ENCODE measurements around the gene SON. TPM values are rescaled to one million over a fixed set of nuclear protein-coding genes. Genes with fewer than 3 reads are reported as not detected.

The SON gene
- total RNA-seq, 4 donors from 2014 or later, result 223 to 312 (median 267) TPM

GRCh38 chr21:33611006-33611744, 68.3 kb downstream of the SON start:
- no peak for TF ChIP-seq CTCF (IDR thresholded peaks at IDR 0.05; ENCODE audit: low read depth)

- no peak for TF ChIP-seq CTCF (IDR thresholded peaks at IDR 0.05; ENCODE audit: low read depth)
Measured at GRCh38 chr21:33618407-33618806, 75.6 kb downstream of the SON start.

- TF ChIP-seq CTCF (IDR thresholded peaks at IDR 0.05; ENCODE audit: low read depth), result no peak
Measured at GRCh38 chr21:33619726-33620125, 76.9 kb downstream of the SON start.

GRCh38 chr21:33622253-33622652, 79.4 kb downstream of the SON start:
- no peak for TF ChIP-seq CTCF (IDR thresholded peaks at IDR 0.05; ENCODE audit: low read depth)

Other genes starting within 250 kb of the SON start
- gene IFNAR1, start 218.1 kb upstream of the SON start, total RNA-seq, result 10 to 100 TPM; 32.4 to 75.7 (median 45.4) TPM
- 100 to 1,000 TPM in 2 of 4 donors, 10 to 100 TPM in 2; 64.2 to 208 (median 106) TPM for gene IFNGR2, start 139.6 kb upstream of the SON start, total RNA-seq
- gene TMEM50B, start 63.1 kb upstream of the SON start, total RNA-seq, result 10 to 100 TPM; 51.5 to 94.7 (median 81.8) TPM
- gene DNAJC28, start 51.3 kb upstream of the SON start, total RNA-seq, result 1 to 10 TPM; 1.3 to 2.7 (median 1.6) TPM
- 100 to 1,000 TPM in 3 of 4 donors, 10 to 100 TPM in 1; 92.9 to 192 (median 128) TPM for gene GART, start 921 bp upstream of the SON start, total RNA-seq
- gene DONSON, start 45.6 kb downstream of the SON start, total RNA-seq, result 10 to 100 TPM in 3 of 4 donors, 1 to 10 TPM in 1; 7.3 to 23.8 (median 11.1) TPM
- gene CRYZL1, start 98.7 kb downstream of the SON start, total RNA-seq, result 10 to 100 TPM; 45.9 to 85.6 (median 69.2) TPM
- 100 to 1,000 TPM; 110 to 241 (median 116) TPM for gene ITSN1, start 99.5 kb downstream of the SON start, total RNA-seq

Data from subcutaneous adipose tissue (tissue), 4 donors.